Retinal pigment epithelial cell (primary cell): Measurements from ENCODE around the gene KAT7.
A peak's percentile ranks its signal among the peaks of the same experiment; 100 is the strongest.
"Not testable (repeated sequence)": the region's sequence is repeated elsewhere in the genome, so short reads cannot be mapped to it uniquely, and the experiment has no call there.

Experiments
- DNase-seq: peaks from one replicate; pipeline ENCODE4 v3.0.0-alpha.2; 2010; ENCODE audit warnings: low read depth
- H3K4me3 ChIP-seq: 2 replicates; pipeline ENCODE4 v1.5.1; 2011; ENCODE audit warnings: mild to moderate bottlenecking, low read length, control low read depth, moderate library complexity
- TF ChIP-seq, protein P1 (sequence below): conservative IDR thresholded peaks from 2 replicates; pipeline ENCODE4 v1.5.1; 2011; ENCODE audit warnings: low read depth, low read length, control low read depth, inconsistent platforms

The KAT7 gene

DNA sequence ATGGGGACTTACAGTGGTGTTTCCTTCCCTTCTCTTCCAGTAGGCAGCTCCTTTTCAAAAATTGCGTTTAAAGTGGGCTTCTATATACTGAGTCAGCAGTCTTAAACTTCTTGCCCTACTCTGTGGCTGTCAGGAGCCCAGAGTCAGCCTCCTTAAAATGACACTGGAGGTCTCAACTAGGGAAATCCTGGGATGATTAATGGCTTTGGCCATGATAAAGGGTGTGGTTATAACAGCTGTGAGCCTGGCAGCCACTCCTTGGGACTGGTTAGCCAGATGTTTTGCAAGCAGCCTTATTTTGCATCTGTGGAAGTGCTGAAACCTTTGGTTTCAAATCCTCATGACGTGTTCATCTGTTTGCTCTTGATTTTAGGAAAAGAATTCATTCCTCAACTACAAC lies 34.3 kb downstream of the KAT7 start:
- TF ChIP-seq, protein P1, sequence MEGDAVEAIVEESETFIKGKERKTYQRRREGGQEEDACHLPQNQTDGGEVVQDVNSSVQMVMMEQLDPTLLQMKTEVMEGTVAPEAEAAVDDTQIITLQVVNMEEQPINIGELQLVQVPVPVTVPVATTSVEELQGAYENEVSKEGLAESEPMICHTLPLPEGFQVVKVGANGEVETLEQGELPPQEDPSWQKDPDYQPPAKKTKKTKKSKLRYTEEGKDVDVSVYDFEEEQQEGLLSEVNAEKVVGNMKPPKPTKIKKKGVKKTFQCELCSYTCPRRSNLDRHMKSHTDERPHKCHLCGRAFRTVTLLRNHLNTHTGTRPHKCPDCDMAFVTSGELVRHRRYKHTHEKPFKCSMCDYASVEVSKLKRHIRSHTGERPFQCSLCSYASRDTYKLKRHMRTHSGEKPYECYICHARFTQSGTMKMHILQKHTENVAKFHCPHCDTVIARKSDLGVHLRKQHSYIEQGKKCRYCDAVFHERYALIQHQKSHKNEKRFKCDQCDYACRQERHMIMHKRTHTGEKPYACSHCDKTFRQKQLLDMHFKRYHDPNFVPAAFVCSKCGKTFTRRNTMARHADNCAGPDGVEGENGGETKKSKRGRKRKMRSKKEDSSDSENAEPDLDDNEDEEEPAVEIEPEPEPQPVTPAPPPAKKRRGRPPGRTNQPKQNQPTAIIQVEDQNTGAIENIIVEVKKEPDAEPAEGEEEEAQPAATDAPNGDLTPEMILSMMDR: no peak
- no peak for DNase-seq
- no peak overlapping the region for H3K4me3 ChIP-seq

DNA sequence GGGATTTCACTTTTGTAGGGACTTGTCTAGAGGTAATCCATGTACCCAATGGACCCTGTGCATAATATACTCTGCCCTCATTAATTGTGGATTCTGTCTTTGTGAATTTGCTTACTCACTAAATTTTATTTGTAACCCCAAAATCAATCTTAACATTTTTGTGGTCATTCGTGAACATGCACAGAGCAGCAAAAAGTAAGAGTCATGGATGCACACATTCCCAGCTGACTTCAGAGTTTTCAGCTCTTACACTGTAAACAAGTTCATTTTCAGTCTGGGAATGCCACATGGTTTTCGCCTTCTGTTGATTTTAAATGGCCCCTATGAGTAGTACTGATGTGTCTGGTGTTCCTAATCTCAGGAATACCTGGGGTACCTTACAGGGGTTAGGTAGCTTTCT lies 35.1 kb downstream of the KAT7 start:
- TF ChIP-seq, protein P1: no peak
- DNase-seq: peak; percentile 59
- H3K4me3 ChIP-seq: no peak overlapping the region

DNA sequence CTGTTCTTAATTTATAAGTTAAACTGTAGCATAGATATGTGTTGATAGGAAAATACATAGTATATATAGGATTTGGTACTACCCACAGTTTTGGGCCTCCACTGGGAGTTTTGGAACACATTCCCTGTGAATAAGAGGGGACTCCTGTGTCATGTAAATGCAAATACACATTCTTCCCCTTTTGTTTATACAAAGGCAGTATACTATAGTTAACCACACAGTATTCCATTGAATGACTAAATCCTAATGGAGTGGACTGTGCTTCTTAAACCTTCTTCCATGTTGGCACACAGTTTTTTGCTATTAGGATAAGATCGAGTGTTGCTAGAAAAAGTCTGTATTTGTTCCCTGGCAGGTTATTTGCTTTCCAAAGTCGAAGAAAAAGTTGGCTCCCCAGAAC lies 37.2 kb downstream of the KAT7 start:
- TF ChIP-seq, protein P1: no peak
- H3K4me3 ChIP-seq: no peak overlapping the region
- DNase-seq: no peak

DNA sequence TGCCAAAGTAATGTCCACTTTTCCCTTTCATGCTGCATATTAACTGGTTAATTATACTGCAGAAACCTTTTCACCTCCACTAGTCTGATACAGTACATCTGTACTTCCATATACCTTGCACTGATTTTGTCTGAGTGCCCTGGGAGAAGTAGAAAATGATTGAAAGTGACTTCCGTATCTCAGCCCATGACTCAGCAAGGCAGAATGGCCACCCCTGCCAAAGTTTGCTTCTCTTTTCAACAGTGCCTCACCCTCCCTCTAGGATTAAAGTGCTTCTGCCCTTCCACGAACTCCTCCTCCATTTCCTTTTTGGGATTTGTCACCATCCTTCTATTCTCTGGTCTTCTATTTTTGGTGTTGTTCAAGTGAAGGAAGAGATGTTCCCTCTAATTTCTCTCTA lies 39.8 kb downstream of the KAT7 start:
- H3K4me3 ChIP-seq, DNase-seq: not testable (repeated sequence)

DNA sequence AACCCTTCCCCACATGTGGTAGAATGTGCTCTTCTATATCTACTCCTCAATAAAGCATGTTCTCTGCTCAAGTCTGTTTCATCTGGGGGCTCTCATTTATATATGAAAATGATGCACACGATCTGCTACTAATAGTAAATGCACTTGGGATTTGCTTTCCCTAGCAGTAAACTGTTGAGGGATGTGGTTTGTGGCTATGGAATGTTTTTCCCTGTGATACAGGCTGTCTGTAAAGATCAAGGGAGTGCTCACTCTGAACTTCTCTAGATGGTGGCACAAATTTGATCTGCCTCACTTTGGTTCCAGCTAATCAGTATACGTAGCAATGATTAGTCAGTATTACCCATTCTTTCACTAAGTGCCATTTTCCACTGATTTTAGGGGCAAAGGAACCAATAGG lies 40.5 kb downstream of the KAT7 start:
- no peak overlapping the region for H3K4me3 ChIP-seq
- no peak for DNase-seq
- TF ChIP-seq, protein P1: no peak

DNA sequence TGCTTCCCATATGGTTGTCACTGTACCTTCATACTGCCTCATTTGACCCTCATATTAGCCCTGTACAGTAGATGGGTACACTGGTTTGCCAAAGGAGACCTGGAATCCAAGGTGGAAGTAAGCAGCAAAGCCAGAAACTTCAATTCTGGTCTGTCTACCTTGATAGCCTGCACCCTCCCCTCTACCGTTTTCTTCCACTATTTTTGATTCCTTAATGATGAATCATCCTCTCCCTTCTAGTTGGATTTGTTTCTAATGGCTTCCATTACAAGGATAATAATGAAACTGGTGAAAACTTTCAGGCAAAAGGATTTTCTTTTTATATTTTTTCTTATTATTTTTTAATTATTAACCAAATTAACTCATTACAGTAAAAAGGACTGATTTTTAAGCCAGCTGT lies 42.1 kb downstream of the KAT7 start:
- TF ChIP-seq, protein P1: no peak
- no peak for DNase-seq

DNA sequence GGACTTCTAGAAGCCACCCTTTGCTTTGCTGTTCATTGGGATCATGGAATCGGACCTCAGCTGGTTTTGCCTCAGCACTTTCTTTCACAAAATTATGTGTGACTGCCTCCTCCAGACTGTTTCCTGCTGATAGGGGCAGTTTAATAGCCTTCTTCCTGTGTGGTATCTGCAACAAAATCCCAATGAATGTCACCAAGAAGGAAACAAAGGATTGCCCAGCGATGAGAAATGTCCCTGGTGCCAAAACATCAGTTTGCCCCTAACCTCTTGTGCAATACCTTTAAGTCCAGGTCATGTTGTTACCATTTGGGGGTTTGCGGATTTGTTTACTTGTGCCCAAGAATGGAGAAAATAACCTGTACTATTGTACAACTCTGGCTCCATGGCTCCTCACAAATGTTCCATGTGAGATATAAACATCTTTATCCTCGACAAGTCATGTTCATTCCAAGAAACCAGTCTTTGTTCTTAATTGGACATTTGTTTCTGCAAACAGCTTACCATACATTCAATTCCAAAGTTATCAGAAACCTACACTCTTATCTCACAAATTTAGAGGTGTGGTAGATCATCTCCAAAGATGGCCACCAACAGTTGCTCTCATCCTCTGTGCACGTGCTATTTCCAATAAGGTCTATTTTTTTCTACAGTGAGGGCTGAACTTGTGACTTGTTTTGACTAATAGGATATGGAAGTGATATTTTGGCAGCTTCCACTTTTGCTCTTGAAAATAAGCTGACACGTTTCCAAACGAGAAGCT lies 44.5 kb downstream of the KAT7 start:
- no peak for DNase-seq
- H3K4me3 ChIP-seq: no peak overlapping the region
- TF ChIP-seq, protein P1: no peak

More for the DNA sequence above, 42.1 kb downstream of the KAT7 start:
- H3K4me3 ChIP-seq: no peak overlapping the region
